GM12878 (cell line): Measurements from ENCODE around the gene PIP5K1A. TPM values are rescaled to one million over a fixed set of nuclear protein-coding genes. Genes with fewer than 3 reads are reported as not detected.

Experiments used
- CBX5 ChIP-seq: sonication (generic); IDR thresholded peaks from 2 replicates; pipeline ENCODE4 v1.6.1; 2016; ENCODE audit warnings: low read depth, moderate library complexity, mild to moderate bottlenecking, inconsistent platforms
- CREB1 ChIP-seq: IDR thresholded peaks from 2 replicates; pipeline ENCODE4 v1.6.1; 2012; ENCODE audit warnings: low read depth, mild to moderate bottlenecking, inconsistent platforms
- CUX1 ChIP-seq: IDR thresholded peaks from 2 replicates; pipeline ENCODE4 v1.6.1; 2012; ENCODE audit warnings: improper control_type of control experiment, low read depth, low read length; ENCODE audit not compliant: insufficient replicate concordance
- FOXM1 ChIP-seq: IDR thresholded peaks from 2 replicates; pipeline ENCODE4 v1.6.1; 2012; ENCODE audit warnings: low read depth, mild to moderate bottlenecking, inconsistent platforms, low read length, moderate library complexity
- IKZF1 ChIP-seq: fragments of 450-650 bp; conservative IDR thresholded peaks from 2 replicates; pipeline ENCODE4 v1.6.1; 2017; ENCODE audit warnings: antibody characterized with exemption, mild to moderate bottlenecking
- IRF3 ChIP-seq: fragments of 450-650 bp; IDR thresholded peaks from 2 replicates; pipeline ENCODE4 v1.6.1; 2014; ENCODE audit warnings: mild to moderate bottlenecking
- KDM1A ChIP-seq: fragments of 200-600 bp; sonication (generic); IDR thresholded peaks from 2 replicates; pipeline ENCODE4 v1.6.1; 2016; ENCODE audit warnings: borderline replicate concordance
- PAX5 ChIP-seq: IDR thresholded peaks from 2 replicates; pipeline ENCODE4 v1.6.1; 2011; ENCODE audit warnings: low read depth, low read length, borderline replicate concordance
- PRDM15 ChIP-seq: fragments of 450-650 bp; formaldehyde crosslinking; IDR thresholded peaks from 2 replicates; pipeline ENCODE4 v1.4.0; 2020; ENCODE audit warnings: mild to moderate bottlenecking, moderate library complexity
- SREBF1 ChIP-seq: IDR thresholded peaks from 2 replicates; pipeline ENCODE4 v1.6.1; 2012; ENCODE audit warnings: mild to moderate bottlenecking, low read length
- STAT1 ChIP-seq: fragments of 450-650 bp; conservative IDR thresholded peaks from 2 replicates; pipeline ENCODE4 v1.6.1; 2014; ENCODE audit warnings: antibody characterized with exemption, mild to moderate bottlenecking
- ZBED1 ChIP-seq: IDR thresholded peaks from 2 replicates; pipeline ENCODE4 v1.6.1; 2016; ENCODE audit warnings: borderline replicate concordance
- ZNF24 ChIP-seq: fragments of 450-650 bp; IDR thresholded peaks from 2 replicates; pipeline ENCODE4 v1.6.1; 2017; ENCODE audit warnings: antibody characterized with exemption, mild to moderate bottlenecking
- ZNF622 ChIP-seq: fragments of 450-650 bp; IDR thresholded peaks from 2 replicates; pipeline ENCODE4 v1.6.1; 2017; ENCODE audit warnings: mild to moderate bottlenecking, inconsistent platforms
- polyA plus RNA-seq, 11 experiments: library from polyadenylated mRNA; depleted of rRNA in 4 of 11; unstranded in 6 of 11; stranded (reverse) in 5 of 11; fragments of >200 nt; fragmentation: Nextera tagmentation in 4 of 11; fragmentation: Illumina TruSeq in 1 of 11; extraction: Ambion mirVana in 4 of 11; extraction: Trizol in 1 of 11; gene quantifications; 1 replicate in 1 of 11; 2 replicates in 10 of 11; pipeline versions ENCODE4 v1.2.1 to v1.2.3, GENCODE V29; 2011 to 2016; ENCODE audit warnings: inconsistent platforms in 2 of 11, missing spikeins in 2 of 11, low read depth in 1 of 11
- total RNA-seq, 4 experiments: library from RNA; depleted of rRNA in 3 of 4; stranded (reverse); fragments of >200 nt in 3 of 4; fragmentation: Illumina TruSeq in 1 of 4; extraction: Trizol in 1 of 4; gene quantifications; 2 replicates each; pipeline versions ENCODE4 v1.2.1 to v1.2.3, GENCODE V29; 2013 to 2021
- TF ChIP-seq, protein P1 (sequence below): fragments of 150-350 bp; IDR thresholded peaks from 2 replicates; pipeline ENCODE4 v1.6.1; 2016; ENCODE audit warnings: low read depth, low read length

PIP5K1A gene
- total and polyA plus RNA-seq, 10 of the 15 experiments (the other 5 are each of a cell fraction or from before 2014, with no cell fraction given) = 4.5 to 114 (median 51.5) TPM

GRCh38 chr1:151281969-151282882 is 83.9 kb downstream of the PIP5K1A start, which contains the start of gene ZNF687 (continued):
- TF ChIP-seq, protein P1, sequence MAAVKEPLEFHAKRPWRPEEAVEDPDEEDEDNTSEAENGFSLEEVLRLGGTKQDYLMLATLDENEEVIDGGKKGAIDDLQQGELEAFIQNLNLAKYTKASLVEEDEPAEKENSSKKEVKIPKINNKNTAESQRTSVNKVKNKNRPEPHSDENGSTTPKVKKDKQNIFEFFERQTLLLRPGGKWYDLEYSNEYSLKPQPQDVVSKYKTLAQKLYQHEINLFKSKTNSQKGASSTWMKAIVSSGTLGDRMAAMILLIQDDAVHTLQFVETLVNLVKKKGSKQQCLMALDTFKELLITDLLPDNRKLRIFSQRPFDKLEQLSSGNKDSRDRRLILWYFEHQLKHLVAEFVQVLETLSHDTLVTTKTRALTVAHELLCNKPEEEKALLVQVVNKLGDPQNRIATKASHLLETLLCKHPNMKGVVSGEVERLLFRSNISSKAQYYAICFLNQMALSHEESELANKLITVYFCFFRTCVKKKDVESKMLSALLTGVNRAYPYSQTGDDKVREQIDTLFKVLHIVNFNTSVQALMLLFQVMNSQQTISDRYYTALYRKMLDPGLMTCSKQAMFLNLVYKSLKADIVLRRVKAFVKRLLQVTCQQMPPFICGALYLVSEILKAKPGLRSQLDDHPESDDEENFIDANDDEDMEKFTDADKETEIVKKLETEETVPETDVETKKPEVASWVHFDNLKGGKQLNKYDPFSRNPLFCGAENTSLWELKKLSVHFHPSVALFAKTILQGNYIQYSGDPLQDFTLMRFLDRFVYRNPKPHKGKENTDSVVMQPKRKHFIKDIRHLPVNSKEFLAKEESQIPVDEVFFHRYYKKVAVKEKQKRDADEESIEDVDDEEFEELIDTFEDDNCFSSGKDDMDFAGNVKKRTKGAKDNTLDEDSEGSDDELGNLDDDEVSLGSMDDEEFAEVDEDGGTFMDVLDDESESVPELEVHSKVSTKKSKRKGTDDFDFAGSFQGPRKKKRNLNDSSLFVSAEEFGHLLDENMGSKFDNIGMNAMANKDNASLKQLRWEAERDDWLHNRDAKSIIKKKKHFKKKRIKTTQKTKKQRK = peak; percentile 99
- TF ChIP-seq STAT1 (no peak; the same call in 1 of the 2 replicates), PAX5 (0 out of 2 replicates have a peak, but pooled peaks have one; percentile 7), ZBED1 (no peak; the same call in 1 of the 2 replicates), CREB1 (peak; percentile 84), CUX1 (no peak), FOXM1 (no peak), IRF3 (peak; percentile 100), ZNF622 (no peak), IKZF1 (0 out of 2 replicates have a peak, but pooled peaks have one; percentile 5), PRDM15 (CRISPR knock-in tag) (no peak), ZNF24 (no peak), CBX5 (no peak), SREBF1 (peak; percentile 7; the same call in 1 of the 2 replicates), KDM1A (no peak)
